KOPT-K1 (cell line): Measurements from ENCODE around the gene NASP.

ENCODE experiments used
- H3K27ac ChIP-seq: fragments of 200-600 bp; sonication (generic); 2 replicates; pipeline ENCODE4 v1.5.1; 2016; ENCODE audit warnings: antibody characterized with exemption, mild to moderate bottlenecking, low read depth, low read length; ENCODE audit not compliant: poor library complexity, severe bottlenecking
- H3K36me3 ChIP-seq: fragments of 200-600 bp; sonication (generic); 2 replicates; pipeline ENCODE4 v1.5.1; 2017; ENCODE audit warnings: antibody characterized with exemption, mild to moderate bottlenecking, low read length, moderate library complexity; ENCODE audit not compliant: insufficient read depth
- H3K9me3 ChIP-seq: fragments of 200-600 bp; sonication (generic); 2 replicates; pipeline ENCODE4 v1.5.1; 2017; ENCODE audit warnings: antibody characterized with exemption, low read length, mild to moderate bottlenecking; ENCODE audit not compliant: insufficient read depth, poor library complexity, severe bottlenecking

NASP gene

DNA sequence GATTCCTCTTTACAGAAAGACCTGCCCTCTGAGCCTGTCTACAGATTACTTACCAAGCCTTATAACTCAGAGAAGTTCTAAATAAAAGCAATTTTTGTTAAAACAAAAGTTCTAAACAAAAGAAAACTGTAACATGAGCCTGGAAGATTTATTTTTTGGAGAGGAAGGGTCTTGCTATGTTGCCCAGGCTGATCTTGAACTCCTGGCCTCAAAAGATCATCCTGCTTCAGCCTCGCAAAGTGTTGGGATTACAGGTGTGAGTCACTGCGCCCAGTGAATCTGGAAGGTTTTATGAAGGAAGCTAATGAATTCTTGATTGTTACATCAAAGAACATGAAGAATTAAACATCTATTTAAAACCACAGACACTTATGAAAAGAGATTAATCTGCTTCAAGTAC lies 75.4 kb downstream of the NASP start:
- Histone ChIP-seq H3K36me3 (peaks cover 74% of the 10 kb centered on the region), H3K9me3 (no peaks in the 10 kb centered on the region), H3K27ac (no peak overlapping the region)

DNA sequence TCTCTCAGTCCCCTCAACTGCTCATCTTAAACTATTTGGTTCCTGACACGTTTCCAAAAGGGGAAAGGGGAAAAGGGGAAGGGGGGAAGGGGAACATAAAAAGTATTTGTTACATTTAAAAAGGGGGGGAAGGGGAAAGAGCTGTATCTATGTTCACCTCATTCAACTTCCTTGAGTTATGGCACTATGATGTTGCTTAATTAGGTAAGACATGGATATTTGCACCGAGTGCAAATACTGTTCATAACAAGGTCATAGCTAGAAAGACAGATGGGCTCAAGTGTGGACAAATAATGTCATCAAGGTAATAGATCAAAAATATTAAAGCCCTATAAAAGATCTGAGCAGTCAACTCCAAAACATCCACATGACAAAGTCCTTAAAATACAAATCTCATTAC lies 76.5 kb downstream of the NASP start:
- no peak overlapping the region for H3K27ac ChIP-seq
- no peaks in the 10 kb centered on the region for H3K9me3 ChIP-seq
- H3K36me3 ChIP-seq, result peaks cover 63% of the 10 kb centered on the region

DNA sequence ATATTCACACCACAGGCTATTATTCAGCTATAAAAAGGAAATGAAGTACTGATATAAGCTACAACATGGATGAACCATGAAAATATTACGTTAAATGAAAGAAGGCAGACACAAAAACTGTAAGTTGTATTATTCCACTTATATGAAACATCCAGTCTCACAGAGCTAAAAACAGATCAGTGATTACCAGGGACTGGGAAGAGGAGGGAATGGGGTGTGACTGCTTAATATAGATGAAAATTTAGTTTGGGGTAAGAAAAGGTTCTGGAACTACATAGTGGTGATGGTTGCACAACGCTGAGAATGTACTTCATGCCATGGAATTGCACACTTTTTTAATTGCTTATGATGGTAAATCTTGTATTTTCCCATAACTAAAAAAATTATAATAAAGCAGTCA lies 83.0 kb downstream of the NASP start:
- Histone ChIP-seq H3K36me3 (peaks cover 7% of the 10 kb centered on the region), H3K27ac (no peak overlapping the region), H3K9me3 (no peaks in the 10 kb centered on the region)

DNA sequence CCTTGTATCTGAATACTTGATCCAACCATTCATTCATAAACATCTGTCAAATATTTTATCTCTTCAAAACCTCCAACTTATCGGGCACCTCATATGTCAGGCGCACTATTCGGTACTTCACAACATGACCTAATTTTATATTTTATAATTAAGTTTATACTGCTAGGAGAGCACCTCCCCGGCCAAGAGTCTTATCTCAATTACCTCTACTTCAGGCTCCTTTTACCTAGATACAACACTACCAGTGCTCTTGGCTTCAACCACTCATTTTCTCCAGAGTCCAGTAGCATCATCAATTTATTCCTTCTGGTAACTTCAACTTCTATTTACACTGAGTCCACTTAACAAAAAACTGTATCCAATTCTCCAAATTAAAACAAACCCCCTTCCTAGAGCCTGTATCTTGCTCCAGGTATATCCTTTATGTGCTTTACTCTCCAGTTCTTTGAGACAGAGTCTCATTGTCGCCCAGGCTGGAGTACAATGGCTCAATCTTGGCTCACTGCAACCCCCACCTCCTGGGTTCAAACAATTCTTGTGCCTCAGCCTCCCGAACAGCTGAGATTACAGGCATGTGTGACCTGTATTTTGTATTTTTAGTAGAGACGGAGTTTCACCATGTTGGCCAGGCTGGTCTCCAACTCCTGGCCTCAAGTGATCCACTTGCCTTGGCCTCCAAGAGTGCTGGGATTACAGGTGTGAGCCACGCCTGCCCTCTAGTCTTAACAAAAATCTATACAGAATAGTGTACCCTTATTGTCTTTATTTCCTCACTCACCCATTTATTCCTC lies 83.7 kb downstream of the NASP start:
- peaks cover 13% of the 10 kb centered on the region for H3K36me3 ChIP-seq
- no peak overlapping the region for H3K27ac ChIP-seq
- no peaks in the 10 kb centered on the region for H3K9me3 ChIP-seq
